ENCODE measurements around the gene FERMT1.

DNA sequence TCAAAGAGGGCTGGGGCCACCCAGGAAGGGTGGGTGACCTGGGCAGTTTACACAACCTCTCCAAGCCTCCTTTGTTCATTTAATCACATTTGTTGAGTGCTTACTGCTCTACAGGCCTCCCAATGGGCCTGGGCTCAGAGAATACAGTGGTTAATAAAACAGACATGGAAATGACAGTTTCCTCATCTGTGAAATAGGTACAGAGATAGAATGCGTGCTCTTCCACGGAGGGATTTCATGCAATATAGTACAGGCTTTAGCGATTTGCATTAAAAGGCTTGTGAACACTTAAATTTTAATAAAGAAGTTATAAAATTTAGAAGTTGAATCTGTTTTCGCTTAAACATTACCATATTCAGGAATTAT, 802 bp upstream of the FERMT1 start:
- TF ChIP-seq, protein P1, sequence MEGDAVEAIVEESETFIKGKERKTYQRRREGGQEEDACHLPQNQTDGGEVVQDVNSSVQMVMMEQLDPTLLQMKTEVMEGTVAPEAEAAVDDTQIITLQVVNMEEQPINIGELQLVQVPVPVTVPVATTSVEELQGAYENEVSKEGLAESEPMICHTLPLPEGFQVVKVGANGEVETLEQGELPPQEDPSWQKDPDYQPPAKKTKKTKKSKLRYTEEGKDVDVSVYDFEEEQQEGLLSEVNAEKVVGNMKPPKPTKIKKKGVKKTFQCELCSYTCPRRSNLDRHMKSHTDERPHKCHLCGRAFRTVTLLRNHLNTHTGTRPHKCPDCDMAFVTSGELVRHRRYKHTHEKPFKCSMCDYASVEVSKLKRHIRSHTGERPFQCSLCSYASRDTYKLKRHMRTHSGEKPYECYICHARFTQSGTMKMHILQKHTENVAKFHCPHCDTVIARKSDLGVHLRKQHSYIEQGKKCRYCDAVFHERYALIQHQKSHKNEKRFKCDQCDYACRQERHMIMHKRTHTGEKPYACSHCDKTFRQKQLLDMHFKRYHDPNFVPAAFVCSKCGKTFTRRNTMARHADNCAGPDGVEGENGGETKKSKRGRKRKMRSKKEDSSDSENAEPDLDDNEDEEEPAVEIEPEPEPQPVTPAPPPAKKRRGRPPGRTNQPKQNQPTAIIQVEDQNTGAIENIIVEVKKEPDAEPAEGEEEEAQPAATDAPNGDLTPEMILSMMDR (conservative IDR thresholded peaks at IDR 0.05; ENCODE audit: low read length) = no peak
- TF ChIP-seq EZH2phosphoT487 (IDR thresholded peaks at IDR 0.05; ENCODE audit: borderline replicate concordance, low read depth, low read length) = no peak
